CD8-positive, alpha-beta memory T cell (primary cell): ENCODE measurements around the gene MEIS1. TPM values are rescaled to one million over a fixed set of nuclear protein-coding genes. Genes with fewer than 3 reads are reported as not detected.
"Not testable (repeated sequence)": the region's sequence is repeated elsewhere in the genome, so short reads cannot be mapped to it uniquely, and the experiment has no call there.

Experiments
- CTCF ChIA-PET: fragments of 350-600 bp; sonication (Branson Sonifier 250); formaldehyde crosslinking; loops from one replicate; lab custom pipeline; 2021; ENCODE audit warnings: antibody characterized with exemption; lab: Charles Lee
- POLR2A ChIA-PET: fragments of 350-600 bp; sonication (Branson Sonifier 250); formaldehyde crosslinking; loops from one replicate; lab custom pipeline; 2021; ENCODE audit warnings: antibody characterized with exemption; lab: Charles Lee
- DNase-seq, 5 donors: peaks; one replicate each; pipeline versions ENCODE4 v3.0.0 to v3.0.0-alpha.2; 2020 to 2022; ENCODE audit warnings: mixed read lengths in 1 of 5
- H3K27ac ChIP-seq: one replicate; pipeline ENCODE4 v1.7.0; 2013; ENCODE audit warnings: low read depth, mild to moderate bottlenecking, low read length, moderate library complexity
- H3K27me3 ChIP-seq: 2 replicates; pipeline ENCODE4 v1.7.0; 2013; ENCODE audit warnings: low read length, mild to moderate bottlenecking; ENCODE audit not compliant: insufficient read depth, poor library complexity, severe bottlenecking
- H3K36me3 ChIP-seq: 2 replicates; pipeline ENCODE4 v1.7.0; 2013; ENCODE audit warnings: mild to moderate bottlenecking, low read length, moderate library complexity; ENCODE audit not compliant: insufficient read depth
- H3K4me1 ChIP-seq: 2 replicates; pipeline ENCODE4 v1.7.0; 2013; ENCODE audit warnings: mild to moderate bottlenecking, low read length, moderate library complexity; ENCODE audit not compliant: insufficient read depth
- H3K4me3 ChIP-seq: 2 replicates; pipeline ENCODE4 v1.7.0; 2013; ENCODE audit warnings: mild to moderate bottlenecking, low read length
- H3K9me3 ChIP-seq: 2 replicates; pipeline ENCODE4 v1.7.0; 2013; ENCODE audit warnings: mild to moderate bottlenecking, low read length
- H3K27ac Mint-ChIP-seq, 8 donors: one replicate each; pipeline ENCODE4 v1.8.0; 2020 to 2021; ENCODE audit warnings: mixed read lengths in 8 of 8, mild to moderate bottlenecking in 6 of 8, inconsistent platforms in 3 of 8, moderate library complexity in 3 of 8
- H3K27me3 Mint-ChIP-seq, 2 donors: one replicate each; pipeline ENCODE4 v1.8.0; 2020 to 2021; ENCODE audit warnings: mixed read lengths in 2 of 2, mild to moderate bottlenecking in 1 of 2, moderate library complexity in 1 of 2
- H3K36me3 Mint-ChIP-seq, 3 donors: one replicate each; pipeline ENCODE4 v1.8.0; 2020 to 2021; ENCODE audit warnings: mixed read lengths in 3 of 3, inconsistent platforms in 1 of 3, mild to moderate bottlenecking in 1 of 3
- H3K4me1 Mint-ChIP-seq, 3 donors: one replicate each; pipeline ENCODE4 v1.8.0; 2020 to 2021; ENCODE audit warnings: mixed read lengths in 3 of 3, inconsistent platforms in 1 of 3, mild to moderate bottlenecking in 1 of 3
- H3K4me3 Mint-ChIP-seq, 7 donors: one replicate each; pipeline ENCODE4 v1.8.0; 2020 to 2021; ENCODE audit warnings: mixed read lengths in 7 of 7, mild to moderate bottlenecking in 6 of 7, moderate library complexity in 4 of 7, inconsistent platforms in 2 of 7
- H3K9me3 Mint-ChIP-seq, 5 donors: one replicate each; pipeline ENCODE4 v1.8.0; 2020 to 2022; ENCODE audit warnings: mixed read lengths in 5 of 5, mild to moderate bottlenecking in 3 of 5, moderate library complexity in 2 of 5, inconsistent platforms in 1 of 5
- polyA plus RNA-seq: library from polyadenylated mRNA; unstranded; fragments of 300-500 nt; fragmentation: Illumina TruSeq; gene quantifications from one replicate; pipeline ENCODE4 v1.2.3, GENCODE V29; 2021
- total RNA-seq, 2 experiments: library from RNA; stranded (reverse); gene quantifications; one replicate each; pipeline ENCODE4 v1.2.3, GENCODE V29; 2021

Gene MEIS1
- total and polyA plus RNA-seq, 3 experiments from 2014 or later: not detected

GRCh38 chr2:66477135-66477842 is 42.4 kb downstream of the MEIS1 start:
- H3K4me1 Mint-ChIP-seq: no peaks in the 10 kb centered on the region
- ChIA-PET CTCF (no interaction called here), POLR2A (no interaction called here)
- no peak overlapping the region for H3K4me3 ChIP-seq
- DNase-seq: no peak
- no peak overlapping the region for H3K4me3 Mint-ChIP-seq
- peaks cover 0 to 1% (median 0%) of the 10 kb centered on the region in 5 donors for H3K9me3 Mint-ChIP-seq
- H3K9me3 ChIP-seq: no peaks in the 10 kb centered on the region
- H3K27me3 Mint-ChIP-seq: no peaks in the 10 kb centered on the region
- no peaks in the 10 kb centered on the region for H3K27me3 ChIP-seq
- H3K4me1 ChIP-seq: no peaks in the 10 kb centered on the region
- no peaks in the 10 kb centered on the region for H3K36me3 Mint-ChIP-seq
- no peaks in the 10 kb centered on the region for H3K36me3 ChIP-seq
- no peak overlapping the region for H3K27ac Mint-ChIP-seq
- H3K27ac ChIP-seq: no peak overlapping the region

DNA sequence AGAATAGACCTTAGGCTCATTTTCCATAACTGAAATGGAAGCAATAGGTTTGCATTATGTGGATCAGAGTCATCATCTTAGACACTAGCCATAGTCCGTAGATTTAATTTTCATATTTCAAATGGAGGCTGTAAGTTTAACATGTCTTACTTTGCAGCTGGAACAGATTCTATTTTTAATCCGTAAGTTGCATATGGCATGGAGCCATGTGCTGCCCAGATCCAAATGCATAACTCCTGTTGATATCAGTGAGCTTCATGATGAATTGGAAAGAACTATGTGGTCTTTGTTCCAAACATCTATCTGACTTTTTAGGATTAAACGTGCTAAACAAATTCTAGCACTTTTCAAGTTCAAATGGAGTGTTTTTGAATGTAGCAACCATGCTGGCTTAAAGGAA is 43.4 kb downstream of the MEIS1 start:
- CTCF ChIA-PET: no interaction called here
- no peaks in the 10 kb centered on the region for H3K27me3 ChIP-seq
- Mint-ChIP-seq H3K27ac (peak overlapping the region in 1 of 8 donors; percentile 46), H3K4me1 (no peaks in the 10 kb centered on the region), H3K4me3 (no peak overlapping the region), H3K9me3 (peaks cover 0 to 1% (median 0%) of the 10 kb centered on the region in 5 donors), H3K36me3 (no peaks in the 10 kb centered on the region), H3K27me3 (no peaks in the 10 kb centered on the region)
- no peak for DNase-seq
- no peak overlapping the region for H3K27ac ChIP-seq
- no peak overlapping the region for H3K4me3 ChIP-seq
- H3K36me3 ChIP-seq: no peaks in the 10 kb centered on the region
- H3K4me1 ChIP-seq: no peaks in the 10 kb centered on the region
- no peaks in the 10 kb centered on the region for H3K9me3 ChIP-seq
- POLR2A ChIA-PET: no interaction called here

- Histone ChIP-seq H3K36me3 (no peaks in the 10 kb centered on the region), H3K9me3 (no peaks in the 10 kb centered on the region), H3K4me3 (no peak overlapping the region), H3K27ac (no peak overlapping the region), H3K4me1 (no peaks in the 10 kb centered on the region), H3K27me3 (no peaks in the 10 kb centered on the region)
- DNase-seq: no peak
- Mint-ChIP-seq H3K27me3 (no peaks in the 10 kb centered on the region), H3K4me3 (no peak overlapping the region), H3K36me3 (no peaks in the 10 kb centered on the region), H3K27ac (peak overlapping the region in 1 of 8 donors; percentile 46), H3K4me1 (no peaks in the 10 kb centered on the region), H3K9me3 (peaks cover 0 to 1% (median 0%) of the 10 kb centered on the region in 5 donors)
- ChIA-PET CTCF (no interaction called here), POLR2A (no interaction called here)
These were observed 43.9 kb downstream of the MEIS1 start for GRCh38 chr2:66478731-66479316.

DNA sequence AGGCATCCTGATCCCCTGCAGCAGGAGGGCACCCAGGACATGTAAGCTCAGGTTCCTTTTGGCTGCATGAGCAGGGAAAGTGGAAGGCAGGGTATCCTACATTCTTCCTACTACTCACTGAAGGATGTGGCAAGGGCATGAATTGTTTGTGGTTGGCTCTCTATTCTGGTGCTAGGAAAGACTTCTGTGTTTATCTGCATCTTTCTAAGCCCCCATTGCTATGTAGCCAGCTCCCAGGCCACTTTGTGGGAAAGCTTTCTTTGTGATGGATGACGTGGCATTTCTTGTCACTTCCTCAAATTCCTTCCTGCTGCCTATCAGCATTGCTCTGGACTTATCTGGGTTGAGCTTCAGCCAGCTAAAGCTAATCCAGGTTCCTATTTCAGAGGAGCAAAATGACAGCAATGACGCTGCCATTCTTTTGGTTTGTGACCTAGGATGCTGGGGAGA is 46.2 kb downstream of the MEIS1 start:
- H3K9me3 ChIP-seq: no peaks in the 10 kb centered on the region
- ChIA-PET POLR2A (no interaction called here), CTCF (no interaction called here)

GRCh38 chr2:66485252-66485651 is 50.3 kb downstream of the MEIS1 start:
- POLR2A ChIA-PET, H3K36me3 ChIP-seq, H3K27ac ChIP-seq, H3K9me3 ChIP-seq, H3K9me3 Mint-ChIP-seq, H3K27me3 Mint-ChIP-seq, H3K27me3 ChIP-seq, H3K36me3 Mint-ChIP-seq, H3K4me3 Mint-ChIP-seq, H3K4me1 Mint-ChIP-seq, H3K4me1 ChIP-seq, H3K4me3 ChIP-seq, CTCF ChIA-PET, H3K27ac Mint-ChIP-seq, DNase-seq: not testable (repeated sequence)

More for the DNA sequence above, 46.2 kb downstream of the MEIS1 start:
- no peaks in the 10 kb centered on the region for H3K36me3 Mint-ChIP-seq
- H3K4me1 Mint-ChIP-seq: no peaks in the 10 kb centered on the region
- H3K27ac Mint-ChIP-seq: no peak overlapping the region
- H3K36me3 ChIP-seq: no peaks in the 10 kb centered on the region
- H3K27ac ChIP-seq: no peak overlapping the region
- peaks cover 0 to 3% of the 10 kb centered on the region in 2 donors for H3K27me3 Mint-ChIP-seq
- no peak overlapping the region for H3K4me3 Mint-ChIP-seq
- no peak for DNase-seq
- no peaks in the 10 kb centered on the region for H3K27me3 ChIP-seq
- no peak overlapping the region for H3K4me3 ChIP-seq
- H3K4me1 ChIP-seq: no peaks in the 10 kb centered on the region
- H3K9me3 Mint-ChIP-seq: peaks cover 0 to 5% (median 2%) of the 10 kb centered on the region in 5 donors

DNA sequence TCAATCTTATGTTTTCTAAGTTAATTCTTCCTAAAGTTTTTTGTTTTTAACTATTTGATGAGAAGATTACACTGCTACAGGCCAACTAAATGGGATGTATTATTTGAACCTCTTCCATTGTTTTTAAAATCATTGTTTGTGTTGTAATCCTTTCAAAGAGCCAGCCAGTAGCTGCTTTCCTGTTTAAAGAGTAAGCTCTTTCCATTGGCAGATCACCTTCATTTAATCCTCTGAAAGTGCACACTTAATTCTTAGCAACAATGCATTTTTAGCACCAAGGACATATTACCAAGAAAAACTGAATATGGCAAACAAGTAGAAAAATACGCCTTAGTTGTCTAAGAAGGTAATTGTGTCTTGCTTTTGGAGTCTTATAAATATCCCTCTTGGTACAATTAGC is 54.0 kb downstream of the MEIS1 start:
- H3K27me3 ChIP-seq: no peaks in the 10 kb centered on the region
- no peak overlapping the region for H3K27ac ChIP-seq
- Mint-ChIP-seq H3K4me1 (no peaks in the 10 kb centered on the region), H3K4me3 (no peak overlapping the region), H3K27me3 (peaks cover 0 to 3% of the 10 kb centered on the region in 2 donors), H3K27ac (no peak overlapping the region), H3K9me3 (peaks cover 0 to 5% (median 4%) of the 10 kb centered on the region in 5 donors), H3K36me3 (no peaks in the 10 kb centered on the region)
- ChIA-PET POLR2A (no interaction called here), CTCF (no interaction called here)
- no peaks in the 10 kb centered on the region for H3K9me3 ChIP-seq
- H3K4me1 ChIP-seq: no peaks in the 10 kb centered on the region
- no peak overlapping the region for H3K4me3 ChIP-seq
- DNase-seq: no peak
- H3K36me3 ChIP-seq: no peaks in the 10 kb centered on the region

- POLR2A ChIA-PET: no interaction called here
These were observed 54.5 kb downstream of the MEIS1 start for GRCh38 chr2:66489436-66489835.

DNA sequence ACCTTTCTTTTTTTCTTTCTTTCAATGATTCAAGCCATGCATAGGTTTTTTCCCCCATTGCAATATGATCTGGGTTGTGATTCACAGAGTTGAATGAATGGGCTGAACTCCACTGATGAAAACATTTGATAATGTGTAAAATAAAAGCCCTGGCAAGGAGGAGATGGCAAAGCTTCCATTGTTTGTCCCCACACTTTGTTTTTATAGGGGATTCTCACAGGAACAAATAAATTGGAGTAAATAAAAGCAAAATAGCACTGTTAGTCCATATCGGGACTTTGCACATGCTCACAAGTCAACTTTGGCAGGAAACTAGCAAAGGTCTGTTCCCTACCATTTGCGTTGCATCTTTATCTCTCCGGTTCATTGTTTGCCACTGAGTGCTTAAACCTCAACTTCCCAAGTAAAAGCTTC is 55.7 kb downstream of the MEIS1 start:
- ChIA-PET CTCF (no interaction called here), POLR2A (no interaction called here)
- no peaks in the 10 kb centered on the region for H3K4me1 ChIP-seq
- no peaks in the 10 kb centered on the region for H3K9me3 ChIP-seq
- no peaks in the 10 kb centered on the region for H3K36me3 ChIP-seq
- Mint-ChIP-seq H3K9me3 (peaks cover 0 to 5% (median 2%) of the 10 kb centered on the region in 5 donors), H3K4me1 (no peaks in the 10 kb centered on the region), H3K4me3 (no peak overlapping the region), H3K27me3 (peaks cover 0 to 2% of the 10 kb centered on the region in 2 donors), H3K36me3 (no peaks in the 10 kb centered on the region), H3K27ac (no peak overlapping the region)
- no peak overlapping the region for H3K4me3 ChIP-seq
- no peaks in the 10 kb centered on the region for H3K27me3 ChIP-seq
- no peak for DNase-seq
- H3K27ac ChIP-seq: no peak overlapping the region

More at GRCh38 chr2:66489436-66489835, 54.5 kb downstream of the MEIS1 start:
- Histone ChIP-seq H3K4me1 (no peaks in the 10 kb centered on the region), H3K4me3 (no peak overlapping the region), H3K27me3 (no peaks in the 10 kb centered on the region), H3K9me3 (no peaks in the 10 kb centered on the region), H3K36me3 (no peaks in the 10 kb centered on the region), H3K27ac (no peak overlapping the region)
- CTCF ChIA-PET: no interaction called here
- no peak overlapping the region for H3K4me3 Mint-ChIP-seq
- H3K4me1 Mint-ChIP-seq: no peaks in the 10 kb centered on the region
- no peak for DNase-seq
- H3K27ac Mint-ChIP-seq: no peak overlapping the region
- H3K27me3 Mint-ChIP-seq: no peaks in the 10 kb centered on the region
- peaks cover 0 to 5% (median 4%) of the 10 kb centered on the region in 5 donors for H3K9me3 Mint-ChIP-seq
- H3K36me3 Mint-ChIP-seq: no peaks in the 10 kb centered on the region
